ENCODE measurements around the gene TMEFF1. TPM values are rescaled to one million over a fixed set of nuclear protein-coding genes. Genes with fewer than 3 reads are reported as not detected.
A peak's percentile ranks its signal among the peaks of the same experiment; 100 is the strongest.

The TMEFF1 gene
- polyA plus RNA-seq, 2 of the 4 experiments (the other 2 are of a cell fraction), result 0.31 to 0.61 TPM

- Histone ChIP-seq H3K27ac (no peak overlapping the region), H3K4me1 (peaks cover 3% of the 10 kb centered on the region; the same call in 1 of the 3 replicates), H3K4me3 (no peak overlapping the region), H3K4me2 (no peak overlapping the region), H3K9me3 (no peaks in the 10 kb centered on the region)
- DNase-seq (ENCODE audit: low read depth in 1 of 2, low spot score in 1 of 2), result no peak
- TF ChIP-seq CBX8 (IDR thresholded peaks at IDR 0.05) (no peak), RNF2 (IDR thresholded peaks at IDR 0.05; ENCODE audit: borderline replicate concordance, low read depth) (no peak), ZC3H11A (IDR thresholded peaks at IDR 0.05) (no peak), ATOH8 (CRISPR knock-in tag; IDR thresholded peaks at IDR 0.05; ENCODE audit: low read depth) (no peak), EHMT2 (IDR thresholded peaks at IDR 0.05; ENCODE audit: low read depth) (no peak), HOXB5 (CRISPR knock-in tag; IDR thresholded peaks at IDR 0.05) (no peak), ZNF302 (CRISPR knock-in tag; IDR thresholded peaks at IDR 0.05) (no peak), HES2 (IDR thresholded peaks at IDR 0.05) (no peak), E2F6 (IDR thresholded peaks at IDR 0.05; ENCODE audit: borderline replicate concordance, low read depth) (no peak), RFX5 (IDR thresholded peaks at IDR 0.05) (no peak), GATA3 (IDR thresholded peaks at IDR 0.05; ENCODE audit: borderline replicate concordance) (no peak), RARB (CRISPR knock-in tag; IDR thresholded peaks at IDR 0.05) (no peak), FOSB (CRISPR knock-in tag; IDR thresholded peaks at IDR 0.05) (no peak), MYC (IDR thresholded peaks at IDR 0.05; ENCODE audit: borderline replicate concordance, low read length) (no peak)
- 65% methylated on average over 7 of the region's 7 CpGs for WGBS (ENCODE audit: missing lambda C conversion rate)
- ChIA-PET CTCF (interaction anchor here (0.6 to 5.2 kb wide), 21 partner anchors 10 to 1416 kb away, joined by 3 to 62 read pairs (median 6); no protein-coding TSS in a partner anchor), POLR2A (no interaction called here)
- FAIRE-seq, result no peak
- ATAC-seq, result no peak
These were observed 127.7 kb downstream of the TMEFF1 start for GRCh38 chr9:100600521-100601079.

- Histone ChIP-seq H3K4me3 (no peak overlapping the region), H3K4me1 (peaks cover 3% of the 10 kb centered on the region; the same call in 1 of the 3 replicates), H3K9me3 (no peaks in the 10 kb centered on the region), H3K4me2 (no peak overlapping the region), H3K27ac (no peak overlapping the region)
- DNase-seq (ENCODE audit: low read depth in 1 of 2, low spot score in 1 of 2) (peak; percentile 41 to 54), FAIRE-seq (no peak), ATAC-seq (peak; percentile 42 to 73; a peak in 5 of 6 replicates)
- TF ChIP-seq CTCF (IDR thresholded peaks at IDR 0.05), result peak; percentile 55
- no peak for TF ChIP-seq ZSCAN20 (CRISPR knock-in tag; IDR thresholded peaks at IDR 0.05)
- no peak for TF ChIP-seq JUNB (IDR thresholded peaks at IDR 0.05)
- TF ChIP-seq RAD21 (conservative IDR thresholded peaks at IDR 0.05 in 1 of 2, IDR thresholded peaks at IDR 0.05 in 1 of 2), result peak; percentile 43 to 67; a peak in 4 of 5 replicates
- TF ChIP-seq SMC3 (IDR thresholded peaks at IDR 0.05), result peak; percentile 44
- no peak for TF ChIP-seq RARB (CRISPR knock-in tag; IDR thresholded peaks at IDR 0.05)
- no peak for TF ChIP-seq NPAS2 (CRISPR knock-in tag; IDR thresholded peaks at IDR 0.05; ENCODE audit: borderline replicate concordance)
- no peak for TF ChIP-seq CBX2 (IDR thresholded peaks at IDR 0.05; ENCODE audit: borderline replicate concordance, low read depth)
- ChIA-PET POLR2A (interaction anchor here (0.8 kb wide), 1 partner anchor 634 kb away, joined by 3 read pairs; no protein-coding TSS in a partner anchor), CTCF (interaction anchor here (0.8 to 5.2 kb wide), 30 partner anchors 9 to 1416 kb away, joined by 3 to 62 read pairs (median 6); partner anchors contain the start of gene CAVIN4)
These were observed 128.3 kb downstream of the TMEFF1 start for GRCh38 chr9:100601216-100601615.
